ENCODE data around the gene ARHGAP33.

GRCh38 chr19:35733180-35734125, 41.9 kb upstream of the ARHGAP33 start:
- no peak for TF ChIP-seq CTCF (IDR thresholded peaks at IDR 0.05 in 8 of 11, conservative IDR thresholded peaks at IDR 0.05 in 3 of 11)
- TF ChIP-seq POLR2A (IDR thresholded peaks at IDR 0.05) = no peak
- TF ChIP-seq POLR2AphosphoS5 (IDR thresholded peaks at IDR 0.05) = peak in 2 of 3 donors; percentile 21 to 45
